Measurements from ENCODE around the gene P2RY1. TPM values are rescaled to one million over a fixed set of nuclear protein-coding genes. Genes with fewer than 3 reads are reported as not detected.
A peak's percentile ranks its signal among the peaks of the same experiment; 100 is the strongest.

The P2RY1 gene
- total RNA-seq: 10 to 100 TPM; 15.6 to 23.8 TPM
- long read RNA-seq, full-length matches to known transcripts: 22 of 22 reads
- long read RNA-seq, partial matches to known transcripts: 0 of 22 reads
- long read RNA-seq, other reads (novel, unspliced or antisense): 0 of 22 reads

DNA sequence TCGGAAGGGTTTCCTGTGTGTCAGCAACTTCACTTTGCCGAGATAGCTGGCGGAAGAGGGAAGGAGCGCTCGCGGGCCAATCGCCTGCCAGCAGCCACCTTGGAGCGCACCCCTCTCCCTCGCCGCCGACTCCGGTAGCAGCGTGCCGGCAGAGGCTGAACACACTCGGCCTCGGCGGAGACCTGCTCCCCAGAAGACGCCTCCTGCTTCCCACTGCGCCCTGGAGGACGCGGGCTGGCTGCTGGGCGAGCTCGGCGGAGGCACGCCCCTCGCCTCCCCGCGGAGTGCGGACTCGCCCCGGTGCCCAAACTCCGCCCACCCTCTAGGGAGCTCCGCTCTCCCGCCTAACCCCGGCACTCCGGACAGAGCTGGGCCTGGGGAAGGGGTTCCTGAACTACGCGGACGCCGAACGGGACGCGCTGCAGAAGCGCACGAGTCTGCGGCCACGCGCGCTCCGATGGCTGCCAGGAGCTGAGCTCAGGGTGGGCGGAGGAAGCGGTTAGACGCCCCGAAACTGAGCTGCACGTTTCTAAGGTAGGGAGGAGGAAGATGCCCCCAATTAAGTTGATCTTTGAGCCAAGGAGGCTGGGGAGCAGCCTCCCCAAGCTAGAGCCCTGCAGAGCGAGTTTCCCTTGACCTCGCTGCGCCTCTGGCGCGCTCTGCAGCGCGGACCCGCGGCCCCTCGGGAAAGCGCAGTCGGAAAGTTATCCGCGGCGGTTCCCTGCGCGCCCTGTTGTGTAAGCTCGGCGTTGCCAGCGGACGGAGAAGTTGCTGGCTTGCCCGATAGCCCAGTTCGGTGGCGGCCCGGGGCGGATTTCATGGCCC lies at the start of gene P2RY1:
P2RY1 (plus strand) TSS at position 356 of the 825 bp plus-strand sequence. CDS start 652 bp downstream, outside the sequence.
- intact Hi-C loops (cut with DNase I, micrococcal nuclease): no loop called here
- peak; percentile 86 for ATAC-seq
- peak; percentile 83 for DNase-seq

GRCh38 chr3:152786977-152787681 lies 47.8 kb upstream of the P2RY1 start:
- intact Hi-C loops (cut with DNase I, micrococcal nuclease): no loop called here
- ATAC-seq (no peak), DNase-seq (no peak)

DNA sequence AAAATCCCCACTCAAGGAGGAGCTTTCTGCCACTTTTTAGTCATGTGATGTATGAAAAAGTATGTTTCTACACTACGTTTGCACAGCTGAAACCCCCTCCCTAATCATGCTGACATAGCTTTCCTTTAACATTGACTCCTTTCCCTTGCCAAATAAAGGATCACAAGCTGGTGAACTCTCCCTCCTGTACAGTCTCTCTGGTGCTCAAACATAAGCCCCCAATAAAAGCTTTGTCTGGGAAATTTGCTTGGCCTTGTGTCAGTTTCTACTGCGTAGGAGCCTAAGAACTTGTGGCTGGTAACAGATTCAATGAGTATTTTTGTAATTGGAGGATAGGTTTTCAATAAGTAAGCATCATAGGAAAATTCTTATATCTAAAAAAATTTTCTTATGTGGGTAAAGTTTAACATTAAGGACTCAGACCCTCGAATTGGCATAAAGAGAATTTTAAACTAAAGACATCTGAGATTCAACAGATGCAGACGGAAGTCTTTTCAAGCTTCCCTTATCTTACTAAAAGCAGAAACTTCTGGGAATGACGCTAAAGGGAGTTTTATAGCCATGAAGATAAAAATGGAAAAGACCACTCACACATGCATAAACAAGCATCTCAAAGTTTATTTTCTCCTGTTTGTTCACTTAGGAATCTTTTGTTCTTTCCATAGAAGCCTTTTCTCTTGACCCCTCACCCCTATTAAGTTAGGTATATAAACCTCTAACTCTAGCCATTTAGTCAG lies 44.1 kb upstream of the P2RY1 start:
- ATAC-seq (no peak), DNase-seq (no peak)
- intact Hi-C loops (cut with DNase I, micrococcal nuclease): no loop called here

DNA sequence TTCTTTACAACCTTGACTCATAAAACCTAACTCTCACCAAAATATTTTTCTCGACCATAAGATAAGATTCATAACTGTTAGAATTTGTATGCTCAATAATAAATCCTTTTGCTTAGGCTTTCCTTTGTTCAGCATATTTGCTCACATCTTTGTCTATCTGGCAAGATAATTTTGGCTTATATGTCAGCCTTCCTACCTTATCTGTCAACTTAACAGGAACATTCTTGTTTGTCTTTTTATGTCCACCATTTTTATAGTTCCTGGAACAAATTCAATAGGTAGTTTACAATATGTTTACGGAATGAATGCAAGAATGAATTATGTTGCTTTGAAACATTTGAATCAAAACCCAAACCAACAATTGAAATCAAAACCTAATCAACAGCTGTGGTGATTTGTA lies 41.0 kb upstream of the P2RY1 start:
- intact Hi-C loops (cut with DNase I, micrococcal nuclease): no loop called here
- ATAC-seq: no peak
- DNase-seq: no peak

DNA sequence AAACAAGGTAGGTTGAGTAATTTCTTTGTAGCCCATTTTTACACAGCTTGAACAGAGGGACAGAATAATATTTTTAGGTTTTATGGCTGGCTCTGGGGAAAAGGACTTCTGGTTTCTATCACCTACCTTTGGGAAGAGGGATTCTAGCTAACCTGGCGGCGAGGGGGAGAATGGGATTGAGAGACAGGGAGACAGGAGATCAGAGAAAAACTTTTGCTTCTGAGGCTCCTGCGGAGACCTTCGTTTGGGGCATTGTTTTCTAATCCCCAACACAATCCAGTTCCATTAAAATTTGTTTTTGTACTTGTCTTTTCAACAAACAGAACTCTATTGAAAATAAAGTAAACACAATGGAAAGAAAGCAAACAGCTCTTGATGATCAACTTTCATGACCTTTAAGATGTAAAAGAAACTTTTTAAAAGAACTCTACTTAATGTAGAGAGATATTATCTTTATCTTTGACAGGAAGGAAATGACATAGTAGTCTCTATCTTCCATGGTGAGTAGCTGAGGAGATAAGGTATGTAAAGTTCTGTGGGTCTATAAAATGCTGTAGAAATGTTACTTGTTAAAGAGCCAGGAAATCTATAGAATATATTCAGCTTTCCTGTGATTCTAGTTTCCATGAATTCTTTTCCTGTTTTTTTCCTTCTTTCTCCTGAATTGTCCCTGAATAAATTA lies 37.0 kb upstream of the P2RY1 start:
- ATAC-seq (no peak), DNase-seq (no peak)
- intact Hi-C loops (cut with DNase I, micrococcal nuclease): no loop called here

GRCh38 chr3:152811974-152812760 lies 22.8 kb upstream of the P2RY1 start:
- peak; percentile 33 for ATAC-seq
- DNase-seq: no peak
- intact Hi-C loops (cut with DNase I, micrococcal nuclease): no loop called here

GRCh38 chr3:152817400-152817799 lies 17.5 kb upstream of the P2RY1 start:
- ATAC-seq (no peak), DNase-seq (no peak)
- intact Hi-C loops (cut with DNase I, micrococcal nuclease): no loop called here

DNA sequence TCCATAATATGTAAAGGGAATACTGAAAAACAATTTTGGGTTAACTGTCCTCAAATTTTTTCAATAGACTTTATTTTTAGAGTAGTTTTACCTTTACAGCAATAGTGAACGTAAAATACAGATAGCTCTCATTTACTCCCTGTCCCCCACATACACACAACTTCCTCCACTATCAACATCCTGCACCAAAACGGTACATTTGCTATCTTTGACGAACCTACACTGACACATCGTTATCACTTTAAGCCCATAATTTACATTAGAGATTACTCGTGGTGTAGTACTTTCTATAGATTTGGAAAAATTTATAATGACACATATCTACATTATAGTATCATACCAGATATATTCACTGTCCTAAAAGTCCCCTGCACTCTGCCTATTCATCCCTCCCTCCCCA lies 16.9 kb upstream of the P2RY1 start:
- intact Hi-C loops (cut with DNase I, micrococcal nuclease): no loop called here
- no peak for DNase-seq

DNA sequence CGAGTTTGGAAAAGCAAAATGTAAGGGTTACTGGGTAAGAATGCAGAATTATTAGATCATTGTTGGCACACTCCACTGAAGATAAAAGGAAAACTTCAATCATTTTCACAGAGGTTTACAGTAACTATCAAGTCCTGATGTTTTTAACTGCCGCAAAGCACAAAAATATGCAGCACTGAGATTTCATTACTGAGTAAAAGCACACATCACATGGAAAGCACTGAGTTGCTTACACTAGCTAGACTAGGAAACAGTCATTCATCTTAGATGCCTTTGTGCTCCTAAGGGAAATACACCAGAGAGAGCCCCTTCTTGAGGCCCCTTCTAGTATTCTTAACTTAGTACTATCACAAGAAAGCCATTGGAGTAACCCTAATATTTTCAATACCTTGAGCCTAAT lies 11.8 kb upstream of the P2RY1 start:
- ATAC-seq: no peak
- intact Hi-C loops (cut with DNase I, micrococcal nuclease): no loop called here
- no peak for DNase-seq

More for the DNA sequence above, 16.9 kb upstream of the P2RY1 start:
- ATAC-seq: no peak

GRCh38 chr3:152823781-152824180 lies 11.2 kb upstream of the P2RY1 start:
- intact Hi-C loops (cut with DNase I, micrococcal nuclease): no loop called here

DNA sequence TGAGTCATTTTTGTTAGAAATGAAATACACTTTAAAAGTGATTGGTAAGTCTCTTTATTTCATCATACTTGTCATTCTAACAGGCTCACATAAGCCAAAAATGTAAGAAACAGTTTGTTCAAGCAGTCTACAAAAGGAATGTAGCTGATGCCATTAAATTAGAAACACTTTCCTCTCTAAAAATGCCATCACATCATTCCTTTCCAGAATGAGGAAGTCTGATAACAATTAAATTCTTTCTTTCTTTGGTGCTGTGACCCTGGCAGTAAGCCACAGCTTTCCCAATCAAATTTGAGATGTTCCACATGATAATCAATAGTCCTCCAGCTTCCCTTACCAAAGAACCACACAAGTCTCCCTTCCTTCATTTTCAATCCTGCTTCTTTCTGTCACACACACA lies 9.4 kb upstream of the P2RY1 start:
- DNase-seq (no peak), ATAC-seq (no peak)
- intact Hi-C loops (cut with DNase I, micrococcal nuclease): no loop called here

More at GRCh38 chr3:152823781-152824180, 11.2 kb upstream of the P2RY1 start:
- no peak for DNase-seq
- no peak for ATAC-seq

DNA sequence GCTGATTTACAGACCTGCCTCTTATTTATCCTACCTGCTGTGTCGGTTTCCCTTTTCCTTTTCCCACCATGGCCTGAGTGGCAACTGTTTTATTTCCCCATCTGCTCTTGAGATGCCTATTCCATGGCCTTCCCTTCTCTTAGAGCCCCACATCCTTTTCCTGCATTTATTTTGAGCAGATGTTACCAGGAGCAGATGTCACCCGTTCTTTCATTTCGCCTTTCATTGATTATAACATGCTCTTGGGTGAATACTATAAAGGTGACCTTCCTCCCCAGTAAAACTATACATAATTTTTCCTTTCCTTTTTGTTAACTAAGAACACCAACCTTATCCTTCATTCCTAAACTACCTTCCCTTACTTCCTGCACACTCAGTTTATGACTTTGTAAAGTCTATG lies 8.5 kb upstream of the P2RY1 start:
- intact Hi-C loops (cut with DNase I, micrococcal nuclease): no loop called here
- DNase-seq: no peak
- ATAC-seq: no peak

- no peak for DNase-seq
- intact Hi-C loops (cut with DNase I, micrococcal nuclease): no loop called here
These were observed 7.6 kb upstream of the P2RY1 start for GRCh38 chr3:152827313-152827712.

GRCh38 chr3:152828075-152828840 lies 6.7 kb upstream of the P2RY1 start:
- ATAC-seq: peak; percentile 95
- intact Hi-C loops (cut with DNase I, micrococcal nuclease): no loop called here
- DNase-seq: no peak

More at GRCh38 chr3:152827313-152827712, 7.6 kb upstream of the P2RY1 start:
- no peak for ATAC-seq

DNA sequence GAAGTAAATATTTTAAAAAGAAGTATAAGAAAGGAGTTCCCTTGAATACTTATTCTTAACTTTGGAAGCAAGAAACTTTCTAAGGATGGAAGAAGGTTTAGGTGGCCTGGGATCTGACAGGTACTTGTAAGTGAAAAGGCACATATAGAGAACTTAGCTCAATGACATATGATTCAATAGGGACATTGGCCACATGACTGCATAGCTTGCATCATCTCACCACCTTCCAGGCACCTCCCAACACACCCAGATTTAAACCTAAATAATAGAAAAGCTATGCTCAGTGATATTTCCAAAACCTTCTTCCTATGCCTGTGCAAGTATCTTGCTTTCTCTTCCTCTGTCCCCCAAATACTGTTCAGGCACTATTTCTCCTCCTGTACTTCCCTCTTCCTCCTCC lies 4.7 kb upstream of the P2RY1 start:
- ATAC-seq (no peak), DNase-seq (no peak)
- intact Hi-C loops (cut with DNase I, micrococcal nuclease): no loop called here

- DNase-seq (no peak), ATAC-seq (no peak)
- intact Hi-C loops (cut with DNase I, micrococcal nuclease): no loop called here
These were observed 2.9 kb upstream of the P2RY1 start for GRCh38 chr3:152832046-152832445.

DNA sequence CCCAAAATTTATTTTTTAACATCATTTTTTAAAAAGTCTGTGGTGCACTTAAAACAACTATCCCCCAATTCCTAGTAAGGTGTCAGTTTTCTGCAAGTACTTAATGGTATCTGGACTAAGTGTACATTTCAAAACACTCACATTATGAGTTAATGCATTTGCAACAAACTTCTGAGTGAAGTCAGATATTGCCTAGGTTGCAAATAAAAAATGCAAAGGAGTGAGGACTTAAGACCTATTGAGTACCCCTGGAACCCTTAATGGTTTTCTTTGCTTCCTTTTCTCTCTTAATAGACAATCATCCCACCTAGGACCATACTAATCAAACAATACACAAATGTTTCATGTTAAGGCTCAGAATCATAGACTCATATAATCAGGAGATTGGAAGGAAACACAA lies 1.8 kb upstream of the P2RY1 start:
- intact Hi-C loops (cut with DNase I, micrococcal nuclease): no loop called here
- DNase-seq (no peak), ATAC-seq (no peak)
